ENCODE measurements around the gene ZMYND15. TPM values are rescaled to one million over a fixed set of nuclear protein-coding genes. Genes with fewer than 3 reads are reported as not detected.

The ZMYND15 gene
- total and polyA plus RNA-seq, 2 of the 4 experiments (the other 2 are of a cell fraction) = 0.07 TPM; not detected in 1

- CTCF ChIA-PET = no interaction called here
- no TSS peak for BruUV-seq (replicated peaks)
- Histone ChIP-seq H2AK9ac (replicated peaks; ENCODE audit: low read depth, low read length, poor library complexity) (no peak overlapping the region), H2BK15ac (ENCODE audit: low read depth, low read length) (no peak overlapping the region), H3K4ac (ENCODE audit: low read depth, low read length) (no peak overlapping the region), H3K9ac (ENCODE audit: low read depth, low read length) (no peak overlapping the region), H3K4me1 (ENCODE audit: control insufficient read depth, insufficient read depth, low read length) (no peaks in the 10 kb centered on the region), H3K23ac (ENCODE audit: low read depth, low read length) (no peak overlapping the region), H2AFZ (replicated peaks; ENCODE audit: low read length, poor library complexity) (no peak overlapping the region), H3K4me2 (ENCODE audit: low read depth, low read length) (no peak overlapping the region), H3K14ac (replicated peaks; ENCODE audit: low read depth, low read length) (no peak overlapping the region), H4K5ac (ENCODE audit: low read depth, low read length) (no peak overlapping the region), H2BK5ac (ENCODE audit: low read depth, low read length, poor library complexity, severe bottlenecking) (no peak overlapping the region), H3K18ac (ENCODE audit: low read depth, low read length) (no peak overlapping the region), H3K27me3 (ENCODE audit: control insufficient read depth, insufficient read depth, low read length) (peaks cover 37% of the 10 kb centered on the region), H3K56ac (ENCODE audit: extremely low read depth, insufficient read depth, low read length) (no peak overlapping the region), H2AK5ac (ENCODE audit: low read depth, low read length) (no peak overlapping the region), H3K9me3 (ENCODE audit: control insufficient read depth, insufficient read depth, low read length) (no peaks in the 10 kb centered on the region), H3K79me1 (ENCODE audit: low read depth in 1 of 2, low read length in 2 of 2) (no peaks in the 10 kb centered on the region), H2BK20ac (ENCODE audit: low read depth, low read length) (no peak overlapping the region), H3K4me3 (ENCODE audit: insufficient read depth, low read depth, low read length) (no peak overlapping the region), H3K9me1 (ENCODE audit: insufficient read depth, low read length) (no peaks in the 10 kb centered on the region), H2BK120ac (ENCODE audit: low read depth, low read length) (no peak overlapping the region), H4K8ac (ENCODE audit: low read depth in 2 of 2, low read length in 2 of 2) (no peak overlapping the region), H3K36me3 (ENCODE audit: control insufficient read depth, insufficient read depth, low read length) (no peaks in the 10 kb centered on the region), H4K20me1 (ENCODE audit: insufficient read depth, low read length) (no peaks in the 10 kb centered on the region), H3K27ac (ENCODE audit: insufficient read depth, low read length) (no peak overlapping the region), H4K91ac (ENCODE audit: insufficient read depth, low read depth, low read length) (no peak overlapping the region)
- dilution Hi-C loops (cut with HindIII; ENCODE audit: low sequenced_read_pairs, unreplicated experiment) (no loop called here), in situ Hi-C loops (cut with MboI; ENCODE audit: low sequenced_read_pairs) (no loop called here), intact Hi-C loops (cut with micrococcal nuclease) (no loop called here)
- WGBS, 2 experiments (ENCODE audit: extremely low coverage in 2 of 2, insufficient read length in 1 of 2) = no CpG with 5 or more reads among the region's 5 CpGs
- DNase-seq (no peak), ATAC-seq (ENCODE audit: low read depth) (no peak)
- POLR2A ChIA-PET (ENCODE audit: unreplicated experiment) = no interaction called here
- TF ChIP-seq, protein P1, sequence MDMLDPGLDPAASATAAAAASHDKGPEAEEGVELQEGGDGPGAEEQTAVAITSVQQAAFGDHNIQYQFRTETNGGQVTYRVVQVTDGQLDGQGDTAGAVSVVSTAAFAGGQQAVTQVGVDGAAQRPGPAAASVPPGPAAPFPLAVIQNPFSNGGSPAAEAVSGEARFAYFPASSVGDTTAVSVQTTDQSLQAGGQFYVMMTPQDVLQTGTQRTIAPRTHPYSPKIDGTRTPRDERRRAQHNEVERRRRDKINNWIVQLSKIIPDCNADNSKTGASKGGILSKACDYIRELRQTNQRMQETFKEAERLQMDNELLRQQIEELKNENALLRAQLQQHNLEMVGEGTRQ (IDR thresholded peaks at IDR 0.05; ENCODE audit: low read depth, low read length) = no peak
- TF ChIP-seq CEBPB (IDR thresholded peaks at IDR 0.05; ENCODE audit: low read depth, low read length) (no peak), NFE2L2 (IDR thresholded peaks at IDR 0.05; ENCODE audit: low read depth, low read length) (no peak), MAFK (IDR thresholded peaks at IDR 0.05; ENCODE audit: low read depth, low read length) (no peak), BHLHE40 (IDR thresholded peaks at IDR 0.05; ENCODE audit: low read depth, low read length) (no peak), RCOR1 (IDR thresholded peaks at IDR 0.05; ENCODE audit: insufficient replicate concordance, low read length) (no peak), RAD21 (IDR thresholded peaks at IDR 0.05; ENCODE audit: low read length) (no peak), SMC3 (IDR thresholded peaks at IDR 0.05; ENCODE audit: low read depth, low read length) (no peak), FOS (IDR thresholded peaks at IDR 0.05; ENCODE audit: low read depth, low read length) (no peak), RFX5 (IDR thresholded peaks at IDR 0.05; ENCODE audit: low read depth, low read length) (no peak), MXI1 (IDR thresholded peaks at IDR 0.05; ENCODE audit: borderline replicate concordance, low read depth, low read length) (no peak), CHD1 (IDR thresholded peaks at IDR 0.05; ENCODE audit: low read depth, low read length) (no peak), POLR2A (IDR thresholded peaks at IDR 0.05; ENCODE audit: low read depth, low read length) (no peak), MAZ (IDR thresholded peaks at IDR 0.05; ENCODE audit: borderline replicate concordance, low read depth, low read length) (no peak)
- TF ChIP-seq, protein P2, sequence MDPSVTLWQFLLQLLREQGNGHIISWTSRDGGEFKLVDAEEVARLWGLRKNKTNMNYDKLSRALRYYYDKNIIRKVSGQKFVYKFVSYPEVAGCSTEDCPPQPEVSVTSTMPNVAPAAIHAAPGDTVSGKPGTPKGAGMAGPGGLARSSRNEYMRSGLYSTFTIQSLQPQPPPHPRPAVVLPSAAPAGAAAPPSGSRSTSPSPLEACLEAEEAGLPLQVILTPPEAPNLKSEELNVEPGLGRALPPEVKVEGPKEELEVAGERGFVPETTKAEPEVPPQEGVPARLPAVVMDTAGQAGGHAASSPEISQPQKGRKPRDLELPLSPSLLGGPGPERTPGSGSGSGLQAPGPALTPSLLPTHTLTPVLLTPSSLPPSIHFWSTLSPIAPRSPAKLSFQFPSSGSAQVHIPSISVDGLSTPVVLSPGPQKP (IDR thresholded peaks at IDR 0.05; ENCODE audit: borderline replicate concordance, low read depth, low read length) = no peak
- TF ChIP-seq, protein P3, sequence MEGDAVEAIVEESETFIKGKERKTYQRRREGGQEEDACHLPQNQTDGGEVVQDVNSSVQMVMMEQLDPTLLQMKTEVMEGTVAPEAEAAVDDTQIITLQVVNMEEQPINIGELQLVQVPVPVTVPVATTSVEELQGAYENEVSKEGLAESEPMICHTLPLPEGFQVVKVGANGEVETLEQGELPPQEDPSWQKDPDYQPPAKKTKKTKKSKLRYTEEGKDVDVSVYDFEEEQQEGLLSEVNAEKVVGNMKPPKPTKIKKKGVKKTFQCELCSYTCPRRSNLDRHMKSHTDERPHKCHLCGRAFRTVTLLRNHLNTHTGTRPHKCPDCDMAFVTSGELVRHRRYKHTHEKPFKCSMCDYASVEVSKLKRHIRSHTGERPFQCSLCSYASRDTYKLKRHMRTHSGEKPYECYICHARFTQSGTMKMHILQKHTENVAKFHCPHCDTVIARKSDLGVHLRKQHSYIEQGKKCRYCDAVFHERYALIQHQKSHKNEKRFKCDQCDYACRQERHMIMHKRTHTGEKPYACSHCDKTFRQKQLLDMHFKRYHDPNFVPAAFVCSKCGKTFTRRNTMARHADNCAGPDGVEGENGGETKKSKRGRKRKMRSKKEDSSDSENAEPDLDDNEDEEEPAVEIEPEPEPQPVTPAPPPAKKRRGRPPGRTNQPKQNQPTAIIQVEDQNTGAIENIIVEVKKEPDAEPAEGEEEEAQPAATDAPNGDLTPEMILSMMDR (conservative IDR thresholded peaks at IDR 0.05; ENCODE audit: low read depth, low read length) = no peak
Observed at GRCh38 chr17:4751932-4752331, 12.3 kb downstream of the ZMYND15 start.
